DMS153 treated with DMSO at 0.1 percent for 48 hours (cell line): ENCODE data around the gene POU6F2.
"Not testable (repeated sequence)": the region's sequence is repeated elsewhere in the genome, so short reads cannot be mapped to it uniquely, and the experiment has no call there.

Experiments used
- DNase-seq: peaks from one replicate; lab custom pipeline; 2025; ENCODE audit not compliant: unreplicated experiment; lab: John Stamatoyannopoulos, UW

POU6F2 gene

DNA sequence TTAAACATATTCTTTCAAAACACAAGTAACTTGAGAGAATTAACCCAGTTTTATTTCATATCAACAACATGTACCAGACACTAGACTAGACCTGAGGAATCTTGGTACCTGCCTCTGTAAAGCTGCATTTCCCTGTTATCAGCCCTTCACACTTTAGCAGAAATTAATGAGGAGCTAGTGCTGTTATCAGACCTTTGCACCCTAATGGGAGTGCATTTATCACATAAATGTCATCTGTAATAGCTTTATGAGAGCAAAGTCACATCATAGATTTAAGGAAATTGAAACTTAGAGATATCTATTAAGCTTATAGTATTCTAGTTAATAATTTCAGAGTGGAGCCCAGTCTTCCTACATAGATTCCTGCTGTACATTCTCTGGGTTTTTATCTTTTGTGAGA, 318.1 kb downstream of the POU6F2 start:
- DNase-seq: no peak

DNA sequence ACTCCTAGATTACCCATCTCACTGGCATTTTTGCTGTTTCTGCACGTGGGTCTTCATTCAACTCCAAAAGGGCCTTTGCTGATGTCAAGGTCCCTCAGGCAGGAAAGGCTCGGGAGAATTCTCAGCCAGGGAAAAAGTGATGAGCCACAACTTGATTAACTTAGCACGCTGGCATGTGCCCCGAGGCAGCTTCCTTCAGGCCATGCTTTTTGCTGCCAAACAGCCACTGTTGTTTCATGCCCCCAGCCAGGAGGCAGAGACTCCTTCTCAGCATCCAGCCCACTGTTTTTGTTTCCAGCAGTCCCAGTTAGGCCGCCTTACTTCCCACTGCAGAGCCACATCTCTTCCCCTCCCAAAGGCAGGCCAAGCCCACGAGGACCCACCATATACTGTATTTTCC, 322.0 kb downstream of the POU6F2 start:
- DNase-seq: no peak

DNA sequence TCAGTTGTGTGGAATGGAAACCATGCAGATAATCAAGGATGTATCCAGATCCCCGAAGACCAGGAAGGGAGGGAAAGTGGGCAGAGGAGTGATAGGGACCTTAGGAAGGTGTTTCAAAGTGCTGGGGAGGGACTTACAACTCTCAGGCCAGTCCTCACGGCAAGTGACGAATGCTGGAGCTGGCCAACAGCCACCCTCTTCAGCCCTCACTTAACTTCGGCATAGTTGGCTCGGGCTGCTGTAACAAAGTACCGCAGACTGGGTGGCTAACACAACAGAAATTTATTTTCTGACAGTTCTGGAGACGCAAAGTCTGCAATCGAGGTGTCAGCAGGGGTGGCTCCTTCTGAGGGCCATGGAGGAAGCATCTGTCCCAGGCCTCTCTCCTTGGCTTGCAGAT, 322.6 kb downstream of the POU6F2 start:
- DNase-seq: no peak

DNA sequence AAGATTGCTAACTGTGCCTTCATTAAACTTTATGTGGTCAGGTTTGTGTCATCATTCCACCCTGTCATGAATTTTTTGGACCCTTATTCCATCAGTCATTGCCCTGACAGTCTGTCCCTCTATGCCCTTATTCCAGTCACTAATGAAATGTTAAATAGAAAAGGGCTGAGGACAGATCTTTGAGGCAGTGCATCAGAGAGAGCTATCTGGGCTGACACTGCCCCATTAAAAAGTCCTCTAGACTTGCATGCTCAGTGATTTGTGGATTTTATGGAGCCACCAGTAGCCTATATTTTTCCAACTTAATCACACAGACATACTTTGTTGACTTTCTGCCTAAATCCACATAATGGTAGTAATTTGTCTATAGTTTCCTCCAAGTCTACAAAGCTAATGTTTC, 323.8 kb downstream of the POU6F2 start:
- no peak for DNase-seq

DNA sequence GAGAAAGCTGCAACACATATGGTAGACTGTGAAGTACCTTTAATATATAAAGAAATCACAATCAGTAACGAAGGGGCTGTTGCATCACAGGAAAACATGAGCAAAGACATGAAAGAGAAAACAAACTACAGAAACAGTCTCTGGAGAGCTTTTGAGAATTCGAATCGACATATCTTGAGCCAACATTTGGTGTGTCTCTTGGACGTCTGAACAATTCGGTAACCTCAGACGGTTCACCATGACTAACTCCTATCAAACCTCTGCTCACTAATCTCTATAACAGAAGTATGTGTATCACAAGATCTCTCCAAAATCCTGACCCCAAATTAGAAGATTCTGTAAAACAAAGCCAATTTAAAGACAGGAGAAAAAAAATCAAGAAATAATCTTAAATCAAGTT, 326.5 kb downstream of the POU6F2 start:
- DNase-seq: no peak

DNA sequence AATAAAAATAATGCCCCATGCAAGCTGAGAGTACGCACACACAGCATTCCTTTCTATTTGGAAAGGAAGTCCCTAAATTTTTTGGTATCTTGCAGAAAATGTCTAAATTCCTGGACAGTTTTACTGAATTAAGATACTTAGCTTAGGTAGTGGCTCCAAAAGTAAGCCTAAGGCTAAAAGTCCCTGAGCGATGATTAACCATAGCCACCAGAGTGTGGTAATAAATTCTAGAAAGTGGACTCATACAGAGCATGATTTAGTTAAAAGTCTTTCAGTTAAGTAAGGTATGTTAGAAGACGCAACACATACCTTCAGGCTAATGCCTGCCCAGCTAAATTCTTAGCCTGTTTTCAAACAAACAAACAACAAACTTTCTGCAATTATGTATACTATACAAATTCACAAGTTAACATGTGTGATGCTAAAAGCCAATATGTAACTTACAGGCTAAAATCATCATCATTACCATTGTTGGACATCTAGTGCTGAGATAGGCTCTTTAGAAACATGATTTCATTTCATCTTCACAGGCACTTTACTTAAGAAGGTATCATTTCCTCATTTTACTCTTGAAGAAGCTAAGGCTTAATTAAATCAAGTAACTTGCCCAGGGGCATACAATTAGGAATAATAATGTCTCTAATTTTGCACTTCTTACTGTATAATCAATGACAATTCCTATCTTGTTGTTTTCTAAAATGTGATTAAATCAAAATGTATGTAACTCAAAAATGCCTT, 327.1 kb downstream of the POU6F2 start:
- no peak for DNase-seq

DNA sequence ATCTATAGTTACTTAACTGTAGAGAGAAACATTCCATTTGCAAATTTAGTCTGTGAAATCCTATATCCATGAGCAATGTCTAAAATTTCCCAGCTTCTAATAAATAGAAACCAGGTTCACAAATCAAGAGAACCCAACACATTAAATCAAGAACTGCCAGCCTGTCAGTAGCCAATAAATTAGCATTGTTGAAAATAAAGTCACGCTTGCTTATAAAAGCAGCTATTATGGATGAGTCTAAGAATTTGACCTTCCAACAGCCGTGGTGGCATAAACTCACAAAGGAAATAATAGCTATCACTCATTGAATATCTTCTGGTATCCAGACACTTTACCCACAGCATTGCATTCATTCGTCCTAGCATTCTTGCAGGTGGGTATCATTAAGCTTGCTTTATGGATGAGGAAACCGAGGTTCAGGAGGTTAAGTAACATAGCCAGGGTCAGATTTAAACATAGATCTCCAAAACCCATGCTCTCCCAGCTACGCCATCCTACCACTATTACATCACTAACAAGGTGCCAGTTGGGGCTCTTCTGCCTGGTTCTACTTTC, 328.4 kb downstream of the POU6F2 start:
- no peak for DNase-seq

DNA sequence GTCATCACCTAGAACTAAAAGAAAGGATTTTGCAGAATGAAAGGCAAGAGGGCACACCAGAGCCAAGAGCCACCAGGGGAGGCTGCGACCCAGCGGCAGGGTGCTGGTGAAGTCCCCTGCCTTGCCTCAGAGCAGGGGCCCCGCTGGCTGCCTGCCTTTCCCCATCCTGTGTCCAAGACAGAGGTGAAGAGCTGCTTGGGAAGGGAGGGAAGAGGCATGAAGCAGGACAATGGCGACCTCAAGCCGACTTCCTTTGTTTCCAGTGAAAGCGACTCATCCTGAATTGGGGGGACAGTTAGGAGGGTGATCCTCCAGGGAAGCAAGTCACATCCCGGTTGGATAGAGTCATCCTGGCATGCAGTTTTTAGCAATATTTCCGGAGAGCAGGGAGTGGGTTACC, 333.0 kb downstream of the POU6F2 start:
- no peak for DNase-seq

DNA sequence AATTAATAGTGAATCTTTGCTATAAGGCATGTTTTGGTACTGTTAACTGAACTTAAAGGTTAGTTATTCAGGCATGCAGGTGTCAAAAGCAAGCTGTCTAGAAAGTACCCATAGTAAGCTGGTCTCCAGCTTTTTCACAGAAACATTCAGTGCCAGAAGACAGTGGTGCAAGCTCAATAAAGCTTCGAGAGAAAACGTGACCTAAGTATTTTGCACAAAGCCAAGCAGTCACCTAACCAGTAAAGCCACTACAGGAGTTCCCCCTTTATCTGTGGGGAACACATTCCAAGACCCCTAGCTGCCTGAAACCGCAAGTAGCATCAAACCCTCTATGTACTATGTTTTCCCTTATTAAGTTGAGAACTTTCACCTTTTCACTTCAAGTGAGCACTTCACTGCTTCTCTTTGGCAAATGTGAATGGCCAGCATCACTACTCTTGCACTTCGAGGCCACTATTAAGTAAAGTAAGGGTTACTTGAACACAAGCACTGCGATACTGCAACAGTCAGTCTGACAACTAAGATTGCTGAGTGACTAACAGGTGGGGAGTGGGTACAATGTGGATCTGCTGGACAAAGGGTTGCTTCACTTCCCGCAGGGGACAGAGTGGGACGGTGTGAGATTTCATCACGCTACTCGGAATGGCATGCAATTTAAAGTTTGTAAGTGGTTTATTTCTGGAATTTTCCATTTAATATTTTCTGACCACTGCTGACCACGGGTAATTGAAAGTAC, 334.7 kb downstream of the POU6F2 start:
- DNase-seq: no peak

DNA sequence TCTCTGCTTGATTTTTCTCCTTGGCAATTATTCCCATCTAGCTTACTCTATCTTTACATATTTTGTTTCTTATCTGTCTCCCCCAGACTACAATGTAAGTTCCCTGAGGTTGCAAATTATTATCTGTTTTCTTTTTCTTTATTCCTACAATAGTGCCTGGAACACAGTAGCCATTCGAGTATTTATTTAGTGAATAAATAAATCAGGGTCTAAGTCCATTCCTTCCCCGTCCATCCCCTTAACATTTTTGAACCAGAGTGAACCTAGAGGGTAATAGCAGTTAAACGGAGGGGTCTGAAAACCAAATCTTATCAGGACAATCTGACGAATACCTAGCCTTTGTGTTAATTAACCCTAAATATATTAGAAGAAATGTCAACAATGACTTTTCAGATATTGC, 335.7 kb downstream of the POU6F2 start:
- no peak for DNase-seq

DNA sequence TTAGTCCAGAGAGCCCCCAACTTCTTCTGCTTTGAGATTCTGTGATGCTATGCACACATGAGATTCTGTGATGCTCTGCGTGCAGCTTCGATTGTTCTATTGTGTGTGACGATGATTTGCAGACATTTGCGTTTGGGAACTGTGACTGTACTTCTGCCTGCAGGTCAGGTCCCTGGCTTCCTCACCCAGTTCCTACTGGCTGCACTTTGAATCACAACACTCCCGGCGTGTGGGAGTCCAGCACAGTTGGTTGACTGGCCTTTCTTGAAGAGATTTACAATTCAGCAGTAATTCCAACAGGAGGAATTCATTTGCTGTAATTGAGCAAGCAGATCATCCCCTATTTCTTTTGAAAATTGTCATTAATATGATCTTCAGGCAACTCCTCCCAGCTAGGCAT, 336.3 kb downstream of the POU6F2 start:
- no peak for DNase-seq

DNA sequence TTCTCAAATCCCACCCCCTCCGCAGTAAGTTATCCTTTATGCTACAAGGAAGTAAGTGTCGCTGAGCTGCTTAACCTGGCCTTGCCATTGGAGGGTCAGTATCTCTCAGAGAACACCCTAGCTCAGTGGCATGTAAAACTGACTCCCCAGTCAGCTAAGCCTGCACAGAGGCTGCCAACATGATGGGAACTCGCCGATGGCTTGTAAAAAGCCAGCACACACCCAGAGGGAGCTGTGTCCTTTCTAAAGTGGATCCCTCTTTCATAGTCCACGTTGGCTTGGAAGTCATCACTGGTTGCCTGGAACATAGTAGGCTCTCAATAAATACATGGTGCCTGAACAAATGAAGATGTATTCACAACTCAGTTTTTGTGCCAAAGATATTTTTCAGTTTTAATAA, 339.4 kb downstream of the POU6F2 start:
- DNase-seq: no peak

DNA sequence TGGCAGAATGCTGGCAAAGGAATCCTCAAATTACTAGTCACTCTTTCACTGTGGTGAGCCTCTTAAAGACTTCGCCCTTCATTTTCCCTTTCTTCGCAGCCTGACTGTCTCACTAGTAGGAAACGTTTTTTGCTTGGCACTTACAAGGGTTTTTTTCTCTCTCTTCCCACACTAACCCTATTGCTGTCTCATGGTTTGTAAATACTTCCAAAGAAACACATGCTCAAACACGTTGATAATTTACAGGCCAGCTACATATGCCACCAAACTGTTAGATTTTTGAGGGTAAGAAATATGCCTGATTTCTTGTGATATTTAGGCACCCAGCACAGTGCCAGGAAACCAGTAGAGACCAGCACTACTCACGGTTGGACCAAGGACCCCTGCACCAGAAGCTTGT, 340.2 kb downstream of the POU6F2 start:
- DNase-seq: no peak

DNA sequence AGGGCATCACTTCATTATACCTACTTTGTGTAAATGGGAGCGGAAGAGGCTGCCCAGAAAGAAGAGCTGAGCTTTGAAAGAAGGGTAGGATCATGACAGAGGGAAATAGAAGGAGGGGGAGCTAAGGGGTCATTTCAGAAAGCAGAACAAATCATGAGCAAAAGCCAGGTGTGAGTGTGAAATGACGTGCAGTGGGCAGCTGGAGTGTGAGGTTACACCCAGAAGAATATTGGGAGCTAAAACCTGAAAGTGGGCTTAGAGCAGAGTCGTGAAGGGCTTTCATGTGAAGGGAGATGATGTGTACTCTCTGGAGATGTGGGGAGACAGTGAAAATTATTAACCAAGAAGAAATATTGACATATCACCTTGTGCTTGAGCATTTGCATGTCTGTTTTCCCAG, 343.5 kb downstream of the POU6F2 start:
- no peak for DNase-seq

DNA sequence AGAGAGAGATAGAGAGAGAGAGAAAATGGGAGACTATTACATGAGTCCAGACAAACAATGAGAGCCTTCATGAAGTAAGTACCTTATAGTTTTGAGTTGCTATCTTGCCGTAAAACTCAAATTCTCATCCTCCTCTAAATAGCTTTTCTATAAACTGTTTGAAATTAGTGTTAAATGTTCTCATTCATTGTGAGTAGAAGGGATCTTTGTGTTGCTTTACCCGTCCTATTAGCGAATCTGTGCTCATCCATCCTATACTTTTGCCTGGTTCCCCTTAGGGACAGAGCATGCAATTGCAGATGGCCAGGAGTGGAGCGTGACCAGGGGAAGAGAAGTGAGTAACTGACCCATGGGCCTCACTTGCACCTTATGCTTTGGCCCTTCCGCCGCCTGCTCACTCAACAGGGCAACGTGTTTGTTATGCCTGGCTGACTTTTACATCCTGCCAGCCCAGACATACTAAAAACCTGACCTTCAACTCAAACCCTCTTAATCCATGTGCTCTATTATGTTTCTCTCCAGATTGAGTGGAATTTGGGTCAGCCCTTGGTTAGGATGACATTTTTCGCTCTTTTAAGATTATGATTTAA, 344.3 kb downstream of the POU6F2 start:
- DNase-seq: no peak

DNA sequence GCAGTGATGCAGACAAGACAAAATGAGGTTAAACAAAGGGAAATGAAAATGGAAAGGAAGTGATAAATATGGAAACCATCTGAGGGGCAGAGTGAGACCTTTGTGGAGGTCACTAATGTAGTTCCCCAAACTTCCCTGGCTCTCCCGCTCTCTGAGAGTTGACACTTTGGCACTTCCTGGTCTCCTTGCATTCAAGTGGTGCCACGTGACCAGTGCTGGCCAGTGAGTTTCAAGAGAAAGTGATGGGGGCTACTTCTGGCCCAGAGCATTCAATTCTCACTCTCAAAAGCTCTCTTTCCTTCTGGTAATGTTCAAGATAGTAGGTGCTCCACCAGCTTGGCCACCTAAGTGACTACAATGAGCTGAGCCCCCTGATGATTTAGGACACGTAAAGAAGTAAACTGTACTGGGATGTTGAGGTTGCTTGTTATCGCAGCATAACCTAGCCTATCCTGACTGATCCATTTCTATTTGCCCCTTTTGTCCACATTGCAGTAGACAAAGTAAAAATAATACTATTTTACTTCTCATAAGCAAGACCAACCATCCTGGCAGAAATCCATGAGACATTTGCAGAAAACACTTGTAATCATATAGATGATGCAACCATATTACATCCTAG, 346.5 kb downstream of the POU6F2 start:
- DNase-seq: no peak

DNA sequence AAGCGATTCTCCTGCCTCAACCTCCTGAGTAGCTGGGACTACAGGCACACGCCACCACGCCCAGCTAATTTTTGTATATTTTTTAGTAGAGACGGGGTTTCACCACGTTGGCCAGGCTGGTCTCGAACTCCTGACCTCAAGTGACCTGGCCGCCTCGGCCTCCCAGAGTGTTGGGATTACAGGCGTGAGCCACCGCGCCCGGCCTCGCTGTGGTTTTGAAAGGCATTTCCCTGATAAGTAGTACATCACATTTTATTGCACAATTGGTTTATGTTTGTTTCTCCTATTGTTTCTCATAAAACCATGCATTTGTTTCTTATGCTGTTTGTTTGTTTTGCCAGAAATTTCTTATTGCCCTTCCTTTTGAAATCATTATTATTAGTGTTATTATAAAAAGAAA, 353.9 kb downstream of the POU6F2 start:
- not testable (repeated sequence) for DNase-seq

DNA sequence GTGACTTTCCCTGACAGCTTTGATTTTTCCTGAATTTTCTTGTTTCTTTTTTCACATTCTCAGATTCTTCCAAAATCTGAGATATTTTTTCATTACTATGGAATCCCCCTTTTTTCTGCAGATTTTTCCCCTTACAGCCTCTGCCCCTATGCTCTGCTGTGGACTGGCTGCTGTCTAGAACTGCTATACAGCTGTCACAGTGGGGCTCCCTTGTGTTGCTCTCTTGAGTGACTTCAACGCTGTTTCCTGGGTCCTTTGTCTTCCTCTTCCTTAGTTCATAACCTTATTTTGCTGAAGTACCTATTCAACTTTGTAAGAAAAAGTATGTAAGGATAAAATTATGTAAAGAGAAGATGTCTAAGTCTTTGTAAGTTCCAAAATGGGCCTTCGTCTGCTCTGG, 354.4 kb downstream of the POU6F2 start:
- DNase-seq: no peak

DNA sequence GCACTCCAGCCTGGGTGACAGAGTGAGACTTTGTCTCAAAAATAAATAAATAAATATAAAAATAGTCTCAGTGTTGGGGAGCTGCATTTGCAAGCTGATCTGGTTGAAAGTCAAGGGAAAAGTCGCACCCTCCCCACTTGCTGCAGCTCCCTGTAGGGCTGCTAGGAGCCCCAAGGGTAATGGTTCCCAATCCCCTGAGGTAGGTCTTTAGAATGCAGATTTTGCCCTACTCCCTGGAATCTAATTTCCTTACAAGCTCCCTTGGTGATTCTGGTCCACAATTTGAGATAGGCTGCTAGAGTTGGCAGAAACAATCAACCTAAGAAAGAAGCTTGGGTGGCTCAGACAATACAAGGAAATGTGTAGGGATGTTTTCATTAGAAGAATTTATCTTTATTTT, 356.0 kb downstream of the POU6F2 start:
- DNase-seq: no peak

DNA sequence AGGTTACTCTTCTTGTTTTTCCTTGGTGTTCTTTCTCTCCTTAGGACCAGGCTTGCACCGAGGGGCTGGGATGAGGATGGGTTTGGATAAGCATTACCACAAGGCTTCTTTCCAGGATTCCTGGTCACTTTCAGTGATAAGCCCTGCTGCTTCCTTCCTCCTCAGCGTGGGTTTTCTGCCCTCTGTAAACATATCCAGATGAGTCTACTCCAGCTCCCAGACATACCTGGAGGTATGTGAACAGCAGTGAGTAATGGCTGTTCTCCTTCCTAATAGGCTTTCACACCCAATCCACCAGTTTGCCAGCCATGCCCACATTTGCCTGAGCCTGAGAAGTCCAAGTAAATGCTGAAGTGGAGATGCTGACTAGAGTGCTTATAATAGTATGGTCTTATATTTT, 358.7 kb downstream of the POU6F2 start:
- no peak for DNase-seq

DNA sequence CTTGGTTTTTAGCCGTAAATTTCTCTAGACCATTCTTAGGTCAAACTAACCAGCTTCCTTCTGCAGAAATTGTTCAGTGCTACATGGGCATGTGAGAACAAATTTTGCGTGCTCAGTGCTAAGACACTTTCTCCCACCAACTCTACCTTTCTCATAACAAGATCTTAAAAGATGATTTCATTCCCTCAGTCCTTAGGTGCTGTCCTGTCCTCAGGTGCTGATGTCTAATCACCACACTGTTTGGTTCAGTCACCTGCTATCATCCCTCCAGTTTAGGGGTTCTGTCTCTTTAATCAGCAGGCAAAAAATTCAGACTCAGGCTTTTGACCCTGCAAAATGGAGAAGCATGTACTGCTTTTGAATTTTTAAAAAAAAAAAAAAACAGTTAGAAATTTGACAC, 361.0 kb downstream of the POU6F2 start:
- no peak for DNase-seq

DNA sequence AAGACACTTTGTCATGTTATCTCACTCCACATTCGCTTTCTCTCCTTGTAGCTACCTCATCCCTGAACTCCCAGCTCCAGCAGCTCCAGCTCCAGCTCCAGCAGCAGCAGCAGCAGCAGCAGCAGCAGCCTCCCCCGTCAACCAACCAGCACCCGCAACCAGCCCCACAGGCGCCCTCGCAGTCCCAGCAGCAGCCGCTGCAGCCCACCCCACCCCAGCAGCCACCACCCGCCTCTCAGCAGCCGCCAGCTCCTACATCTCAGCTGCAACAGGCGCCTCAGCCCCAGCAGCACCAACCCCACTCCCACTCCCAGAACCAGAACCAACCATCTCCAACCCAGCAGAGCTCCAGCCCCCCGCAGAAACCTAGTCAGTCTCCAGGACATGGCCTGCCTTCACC, 361.9 kb downstream of the POU6F2 start:
- no peak for DNase-seq
